Activated naive CD4-positive, alpha-beta T cell treated with anti-CD3 and anti-CD28 coated beads, Interleukin-2, amount 50 U/mL, for 24 hours (primary cell): Measurements from ENCODE around the gene CSRNP3.

Experiments
- H3K27ac Mint-ChIP-seq: one replicate; pipeline ENCODE4 v1.8.0; 2021; ENCODE audit warnings: mild to moderate bottlenecking, mixed read lengths
- H3K27me3 Mint-ChIP-seq: one replicate; pipeline ENCODE4 v1.8.0; 2021; ENCODE audit warnings: mixed read lengths
- H3K36me3 Mint-ChIP-seq: one replicate; pipeline ENCODE4 v1.8.0; 2021; ENCODE audit warnings: mixed read lengths
- H3K4me1 Mint-ChIP-seq: one replicate; pipeline ENCODE4 v1.8.0; 2021; ENCODE audit warnings: mixed read lengths
- H3K4me3 Mint-ChIP-seq: one replicate; pipeline ENCODE4 v1.8.0; 2021; ENCODE audit warnings: mild to moderate bottlenecking, mixed read lengths
- H3K9me3 Mint-ChIP-seq: one replicate; pipeline ENCODE4 v1.8.0; 2021; ENCODE audit warnings: mixed read lengths

The CSRNP3 gene

GRCh38 chr2:165453561-165454094, 15.9 kb upstream of the CSRNP3 start:
- H3K4me3 Mint-ChIP-seq: no peak overlapping the region
- H3K27ac Mint-ChIP-seq: no peak overlapping the region
- no peaks in the 10 kb centered on the region for H3K4me1 Mint-ChIP-seq
- H3K36me3 Mint-ChIP-seq: no peaks in the 10 kb centered on the region
- peaks cover 3% of the 10 kb centered on the region for H3K27me3 Mint-ChIP-seq
- peaks cover 6% of the 10 kb centered on the region for H3K9me3 Mint-ChIP-seq

- Mint-ChIP-seq H3K4me3 (no peak overlapping the region), H3K27ac (peak overlapping the region; percentile 38), H3K4me1 (no peaks in the 10 kb centered on the region)
Observed at GRCh38 chr2:165454905-165455304, 14.6 kb upstream of the CSRNP3 start.

GRCh38 chr2:165456027-165456426, 13.5 kb upstream of the CSRNP3 start:
- H3K36me3 Mint-ChIP-seq: no peaks in the 10 kb centered on the region
- H3K27ac Mint-ChIP-seq: no peak overlapping the region
- H3K27me3 Mint-ChIP-seq: peaks cover 5% of the 10 kb centered on the region
- H3K4me3 Mint-ChIP-seq: no peak overlapping the region
- H3K9me3 Mint-ChIP-seq: peaks cover 6% of the 10 kb centered on the region
- H3K4me1 Mint-ChIP-seq: no peaks in the 10 kb centered on the region

More at GRCh38 chr2:165454905-165455304, 14.6 kb upstream of the CSRNP3 start:
- H3K36me3 Mint-ChIP-seq: no peaks in the 10 kb centered on the region
- peaks cover 3% of the 10 kb centered on the region for H3K27me3 Mint-ChIP-seq
- peaks cover 6% of the 10 kb centered on the region for H3K9me3 Mint-ChIP-seq

GRCh38 chr2:165462443-165462842, 7.1 kb upstream of the CSRNP3 start:
- no peak overlapping the region for H3K4me3 Mint-ChIP-seq
- H3K27ac Mint-ChIP-seq: no peak overlapping the region
- no peaks in the 10 kb centered on the region for H3K9me3 Mint-ChIP-seq
- peaks cover 2% of the 10 kb centered on the region for H3K27me3 Mint-ChIP-seq
- H3K36me3 Mint-ChIP-seq: no peaks in the 10 kb centered on the region
- no peaks in the 10 kb centered on the region for H3K4me1 Mint-ChIP-seq

- H3K27me3 Mint-ChIP-seq: peaks cover 5% of the 10 kb centered on the region
- H3K4me3 Mint-ChIP-seq: no peak overlapping the region
Observed at GRCh38 chr2:165466386-165466785, 3.1 kb upstream of the CSRNP3 start.

GRCh38 chr2:165467921-165468320, 1.6 kb upstream of the CSRNP3 start:
- Mint-ChIP-seq H3K27ac (no peak overlapping the region), H3K27me3 (peaks cover 5% of the 10 kb centered on the region), H3K36me3 (no peaks in the 10 kb centered on the region), H3K4me3 (no peak overlapping the region), H3K9me3 (no peaks in the 10 kb centered on the region), H3K4me1 (no peaks in the 10 kb centered on the region)

More at GRCh38 chr2:165466386-165466785, 3.1 kb upstream of the CSRNP3 start:
- Mint-ChIP-seq H3K27ac (no peak overlapping the region), H3K9me3 (no peaks in the 10 kb centered on the region), H3K36me3 (no peaks in the 10 kb centered on the region), H3K4me1 (no peaks in the 10 kb centered on the region)

- Mint-ChIP-seq H3K4me1 (no peaks in the 10 kb centered on the region), H3K4me3 (no peak overlapping the region), H3K36me3 (no peaks in the 10 kb centered on the region), H3K27ac (no peak overlapping the region), H3K27me3 (peaks cover 6% of the 10 kb centered on the region), H3K9me3 (no peaks in the 10 kb centered on the region)
Observed at GRCh38 chr2:165470361-165470760, 863 bp downstream of the CSRNP3 start.

- H3K9me3 Mint-ChIP-seq: no peaks in the 10 kb centered on the region
Observed at GRCh38 chr2:165471349-165471950, 2.0 kb downstream of the CSRNP3 start.

GRCh38 chr2:165472922-165473321, 3.4 kb downstream of the CSRNP3 start:
- H3K27ac Mint-ChIP-seq: no peak overlapping the region
- no peaks in the 10 kb centered on the region for H3K4me1 Mint-ChIP-seq
- H3K9me3 Mint-ChIP-seq: no peaks in the 10 kb centered on the region
- no peak overlapping the region for H3K4me3 Mint-ChIP-seq
- no peaks in the 10 kb centered on the region for H3K36me3 Mint-ChIP-seq
- H3K27me3 Mint-ChIP-seq: peaks cover 6% of the 10 kb centered on the region

More at GRCh38 chr2:165471349-165471950, 2.0 kb downstream of the CSRNP3 start:
- Mint-ChIP-seq H3K27me3 (peaks cover 6% of the 10 kb centered on the region), H3K36me3 (no peaks in the 10 kb centered on the region), H3K4me3 (no peak overlapping the region), H3K4me1 (no peaks in the 10 kb centered on the region), H3K27ac (no peak overlapping the region)

GRCh38 chr2:165474619-165475276, 5.2 kb downstream of the CSRNP3 start:
- peaks cover 1% of the 10 kb centered on the region for H3K27me3 Mint-ChIP-seq
- H3K4me1 Mint-ChIP-seq: no peaks in the 10 kb centered on the region
- H3K9me3 Mint-ChIP-seq: no peaks in the 10 kb centered on the region
- H3K36me3 Mint-ChIP-seq: no peaks in the 10 kb centered on the region
- no peak overlapping the region for H3K4me3 Mint-ChIP-seq
- H3K27ac Mint-ChIP-seq: no peak overlapping the region

- Mint-ChIP-seq H3K36me3 (no peaks in the 10 kb centered on the region), H3K9me3 (no peaks in the 10 kb centered on the region), H3K4me3 (no peak overlapping the region)
Observed at GRCh38 chr2:165475277-165476004, 5.9 kb downstream of the CSRNP3 start.

GRCh38 chr2:165479856-165480255, 10.4 kb downstream of the CSRNP3 start:
- no peak overlapping the region for H3K27ac Mint-ChIP-seq
- no peak overlapping the region for H3K4me3 Mint-ChIP-seq
- no peaks in the 10 kb centered on the region for H3K4me1 Mint-ChIP-seq
- peaks cover 1% of the 10 kb centered on the region for H3K27me3 Mint-ChIP-seq
- H3K9me3 Mint-ChIP-seq: no peaks in the 10 kb centered on the region
- no peaks in the 10 kb centered on the region for H3K36me3 Mint-ChIP-seq

More at GRCh38 chr2:165475277-165476004, 5.9 kb downstream of the CSRNP3 start:
- H3K27ac Mint-ChIP-seq: no peak overlapping the region
- no peaks in the 10 kb centered on the region for H3K4me1 Mint-ChIP-seq
- H3K27me3 Mint-ChIP-seq: peaks cover 1% of the 10 kb centered on the region

GRCh38 chr2:165494573-165494972, 25.1 kb downstream of the CSRNP3 start:
- Mint-ChIP-seq H3K27me3 (no peaks in the 10 kb centered on the region), H3K27ac (no peak overlapping the region), H3K9me3 (no peaks in the 10 kb centered on the region), H3K4me3 (no peak overlapping the region), H3K36me3 (no peaks in the 10 kb centered on the region), H3K4me1 (no peaks in the 10 kb centered on the region)

GRCh38 chr2:165497659-165498317, 28.3 kb downstream of the CSRNP3 start:
- H3K36me3 Mint-ChIP-seq: no peaks in the 10 kb centered on the region
- no peak overlapping the region for H3K27ac Mint-ChIP-seq
- H3K4me3 Mint-ChIP-seq: no peak overlapping the region
- no peaks in the 10 kb centered on the region for H3K9me3 Mint-ChIP-seq
- no peaks in the 10 kb centered on the region for H3K27me3 Mint-ChIP-seq
- H3K4me1 Mint-ChIP-seq: no peaks in the 10 kb centered on the region

GRCh38 chr2:165499131-165499530, 29.6 kb downstream of the CSRNP3 start:
- Mint-ChIP-seq H3K9me3 (no peaks in the 10 kb centered on the region), H3K4me1 (no peaks in the 10 kb centered on the region), H3K36me3 (no peaks in the 10 kb centered on the region), H3K4me3 (no peak overlapping the region), H3K27me3 (no peaks in the 10 kb centered on the region), H3K27ac (no peak overlapping the region)
